ENCODE data around the gene APEX1.

DNA sequence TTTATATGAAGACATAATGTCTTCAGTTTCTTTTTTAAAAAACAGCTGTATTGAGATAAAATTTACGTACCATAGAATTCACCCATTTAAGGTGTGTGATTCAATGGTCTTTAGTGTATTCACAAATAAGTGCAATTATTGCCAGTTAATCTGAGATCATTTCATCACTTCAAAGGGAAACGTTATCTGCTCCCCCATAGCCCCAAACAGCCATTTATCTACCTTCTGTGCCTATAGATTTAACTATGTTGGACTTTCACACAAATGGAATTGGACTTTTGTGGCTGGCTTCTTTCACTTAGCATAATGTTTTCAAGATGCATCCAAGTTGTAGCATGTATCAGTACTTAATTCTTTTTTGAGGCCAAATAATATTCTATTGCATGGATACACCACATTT lies 23.9 kb downstream of the APEX1 start:
- TF ChIP-seq, protein P1, sequence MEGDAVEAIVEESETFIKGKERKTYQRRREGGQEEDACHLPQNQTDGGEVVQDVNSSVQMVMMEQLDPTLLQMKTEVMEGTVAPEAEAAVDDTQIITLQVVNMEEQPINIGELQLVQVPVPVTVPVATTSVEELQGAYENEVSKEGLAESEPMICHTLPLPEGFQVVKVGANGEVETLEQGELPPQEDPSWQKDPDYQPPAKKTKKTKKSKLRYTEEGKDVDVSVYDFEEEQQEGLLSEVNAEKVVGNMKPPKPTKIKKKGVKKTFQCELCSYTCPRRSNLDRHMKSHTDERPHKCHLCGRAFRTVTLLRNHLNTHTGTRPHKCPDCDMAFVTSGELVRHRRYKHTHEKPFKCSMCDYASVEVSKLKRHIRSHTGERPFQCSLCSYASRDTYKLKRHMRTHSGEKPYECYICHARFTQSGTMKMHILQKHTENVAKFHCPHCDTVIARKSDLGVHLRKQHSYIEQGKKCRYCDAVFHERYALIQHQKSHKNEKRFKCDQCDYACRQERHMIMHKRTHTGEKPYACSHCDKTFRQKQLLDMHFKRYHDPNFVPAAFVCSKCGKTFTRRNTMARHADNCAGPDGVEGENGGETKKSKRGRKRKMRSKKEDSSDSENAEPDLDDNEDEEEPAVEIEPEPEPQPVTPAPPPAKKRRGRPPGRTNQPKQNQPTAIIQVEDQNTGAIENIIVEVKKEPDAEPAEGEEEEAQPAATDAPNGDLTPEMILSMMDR (IDR thresholded peaks at IDR 0.05), result no peak
- no peak for TF ChIP-seq POLR2A (IDR thresholded peaks at IDR 0.05)

Data from right lobe of liver (tissue), 4 donors.